Loucy (cell line): Measurements from ENCODE around the gene LCT.

Source experiments
- CTCF ChIP-seq: fragments of 200-600 bp; sonication (generic); conservative IDR thresholded peaks from 2 replicates; pipeline ENCODE4 v1.5.1; 2014; ENCODE audit warnings: mild to moderate bottlenecking, antibody characterized with exemption, low read length
- EZH2phosphoT487 ChIP-seq: fragments of 200-600 bp; IDR thresholded peaks from 2 replicates; pipeline ENCODE4 v1.6.1; 2018; ENCODE audit warnings: antibody characterized with exemption, mild to moderate bottlenecking, moderate library complexity, borderline replicate concordance

- TF ChIP-seq CTCF (no peak), EZH2phosphoT487 (no peak)
Observed at GRCh38 chr2:135875491-135876065, 38.6 kb upstream of the LCT start.
